ENCODE data around the gene TMEM139. TPM values are rescaled to one million over a fixed set of nuclear protein-coding genes. Genes with fewer than 3 reads are reported as not detected.
A peak's percentile ranks its signal among the peaks of the same experiment; 100 is the strongest.

TMEM139 gene
- total and polyA plus RNA-seq, 10 of the 15 experiments (the other 5 are each of a cell fraction or from before 2014, with no cell fraction given), result 0.31 TPM; not detected in 9

- TF ChIP-seq, protein P1, sequence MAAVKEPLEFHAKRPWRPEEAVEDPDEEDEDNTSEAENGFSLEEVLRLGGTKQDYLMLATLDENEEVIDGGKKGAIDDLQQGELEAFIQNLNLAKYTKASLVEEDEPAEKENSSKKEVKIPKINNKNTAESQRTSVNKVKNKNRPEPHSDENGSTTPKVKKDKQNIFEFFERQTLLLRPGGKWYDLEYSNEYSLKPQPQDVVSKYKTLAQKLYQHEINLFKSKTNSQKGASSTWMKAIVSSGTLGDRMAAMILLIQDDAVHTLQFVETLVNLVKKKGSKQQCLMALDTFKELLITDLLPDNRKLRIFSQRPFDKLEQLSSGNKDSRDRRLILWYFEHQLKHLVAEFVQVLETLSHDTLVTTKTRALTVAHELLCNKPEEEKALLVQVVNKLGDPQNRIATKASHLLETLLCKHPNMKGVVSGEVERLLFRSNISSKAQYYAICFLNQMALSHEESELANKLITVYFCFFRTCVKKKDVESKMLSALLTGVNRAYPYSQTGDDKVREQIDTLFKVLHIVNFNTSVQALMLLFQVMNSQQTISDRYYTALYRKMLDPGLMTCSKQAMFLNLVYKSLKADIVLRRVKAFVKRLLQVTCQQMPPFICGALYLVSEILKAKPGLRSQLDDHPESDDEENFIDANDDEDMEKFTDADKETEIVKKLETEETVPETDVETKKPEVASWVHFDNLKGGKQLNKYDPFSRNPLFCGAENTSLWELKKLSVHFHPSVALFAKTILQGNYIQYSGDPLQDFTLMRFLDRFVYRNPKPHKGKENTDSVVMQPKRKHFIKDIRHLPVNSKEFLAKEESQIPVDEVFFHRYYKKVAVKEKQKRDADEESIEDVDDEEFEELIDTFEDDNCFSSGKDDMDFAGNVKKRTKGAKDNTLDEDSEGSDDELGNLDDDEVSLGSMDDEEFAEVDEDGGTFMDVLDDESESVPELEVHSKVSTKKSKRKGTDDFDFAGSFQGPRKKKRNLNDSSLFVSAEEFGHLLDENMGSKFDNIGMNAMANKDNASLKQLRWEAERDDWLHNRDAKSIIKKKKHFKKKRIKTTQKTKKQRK (IDR thresholded peaks at IDR 0.05; ENCODE audit: low read depth, low read length), result no peak
- no peak for TF ChIP-seq NFYA (IDR thresholded peaks at IDR 0.05; ENCODE audit: borderline replicate concordance, low read depth, low read length)
- no peak for TF ChIP-seq ZNF217 (IDR thresholded peaks at IDR 0.05)
- peak; percentile 35; the same call in 1 of the 2 replicates for TF ChIP-seq ZBTB40 (IDR thresholded peaks at IDR 0.05; ENCODE audit: borderline replicate concordance)
- TF ChIP-seq CREB1 (IDR thresholded peaks at IDR 0.05; ENCODE audit: low read depth), result 0 out of 2 replicates have a peak, but pooled peaks have one; percentile 24
- peak; percentile 5 to 65; a peak in 2 of 4 replicates for TF ChIP-seq BHLHE40 (IDR thresholded peaks at IDR 0.05; ENCODE audit: borderline replicate concordance in 1 of 2, low read depth in 2 of 2, low read length in 1 of 2)
- no peak for TF ChIP-seq MEF2A (IDR thresholded peaks at IDR 0.05; ENCODE audit: insufficient read depth, low read depth, low read length)
- 0 out of 2 replicates have a peak, but pooled peaks have one; percentile 35 for TF ChIP-seq CREM (IDR thresholded peaks at IDR 0.05; ENCODE audit: low read depth)
- TF ChIP-seq BMI1 (IDR thresholded peaks at IDR 0.05; ENCODE audit: borderline replicate concordance), result no peak
- no peak for TF ChIP-seq RFX5 (IDR thresholded peaks at IDR 0.05; ENCODE audit: low read depth, low read length)
- TF ChIP-seq TCF3 (IDR thresholded peaks at IDR 0.05; ENCODE audit: borderline replicate concordance, insufficient read depth, low read depth, low read length), result 0 out of 2 replicates have a peak, but pooled peaks have one; percentile 38
- TF ChIP-seq, protein P2, sequence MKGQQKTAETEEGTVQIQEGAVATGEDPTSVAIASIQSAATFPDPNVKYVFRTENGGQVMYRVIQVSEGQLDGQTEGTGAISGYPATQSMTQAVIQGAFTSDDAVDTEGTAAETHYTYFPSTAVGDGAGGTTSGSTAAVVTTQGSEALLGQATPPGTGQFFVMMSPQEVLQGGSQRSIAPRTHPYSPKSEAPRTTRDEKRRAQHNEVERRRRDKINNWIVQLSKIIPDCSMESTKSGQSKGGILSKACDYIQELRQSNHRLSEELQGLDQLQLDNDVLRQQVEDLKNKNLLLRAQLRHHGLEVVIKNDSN (IDR thresholded peaks at IDR 0.05; ENCODE audit: borderline replicate concordance, extremely low read length, insufficient read depth, low read depth, low read length), result no peak
- no peak for TF ChIP-seq STAT3 (IDR thresholded peaks at IDR 0.05; ENCODE audit: low read depth, low read length)
- no peak for TF ChIP-seq E4F1 (IDR thresholded peaks at IDR 0.05; ENCODE audit: borderline replicate concordance, partially characterized antibody)
- TF ChIP-seq FOXK2 (IDR thresholded peaks at IDR 0.05), result no peak
- TF ChIP-seq EED (IDR thresholded peaks at IDR 0.05; ENCODE audit: low read depth), result peak; percentile 60; the same call in 1 of the 2 replicates
- TF ChIP-seq POU2F2 (IDR thresholded peaks at IDR 0.05; ENCODE audit: borderline replicate concordance, low read depth, low read length), result 0 out of 3 replicates have a peak, but pooled peaks have one; percentile 23
Measured at GRCh38 chr7:143263266-143264195, 21.2 kb upstream of the TMEM139 start, which contains the start of gene GSTK1 (continued).

Measured in GM12878 (cell line).